NT2/D1 (cell line): ENCODE results near the gene DISC1.
"Not testable (repeated sequence)": the region's sequence is repeated elsewhere in the genome, so short reads cannot be mapped to it uniquely, and the experiment has no call there.

ENCODE experiments used
- DNase-seq: peaks from one replicate; pipeline ENCODE4 v3.0.0-alpha.2; 2011; ENCODE audit warnings: low read depth, low spot score
- H3K27me3 ChIP-seq: 2 replicates; pipeline ENCODE4 v1.6.0; 2011; ENCODE audit warnings: mild to moderate bottlenecking; ENCODE audit not compliant: insufficient read length, insufficient read depth
- H3K36me3 ChIP-seq: 2 replicates; pipeline ENCODE4 v1.6.1; 2011; ENCODE audit warnings: mild to moderate bottlenecking, low read length, mixed read lengths; ENCODE audit not compliant: insufficient read depth, insufficient read length
- H3K4me1 ChIP-seq: 2 replicates; pipeline ENCODE4 v1.5.1; 2011; ENCODE audit not compliant: insufficient read depth, insufficient read length
- H3K4me3 ChIP-seq: 2 replicates; pipeline ENCODE4 v1.5.1; 2011; ENCODE audit warnings: low read depth; ENCODE audit not compliant: insufficient read length
- H3K9ac ChIP-seq: 2 replicates; pipeline ENCODE4 v1.6.0; 2011; ENCODE audit warnings: low read depth; ENCODE audit not compliant: insufficient read length
- H3K9me3 ChIP-seq: 2 replicates; pipeline ENCODE4 v1.5.1; 2011; ENCODE audit warnings: mild to moderate bottlenecking, low read length; ENCODE audit not compliant: insufficient read depth
- SUZ12 ChIP-seq: IDR thresholded peaks from 2 replicates; pipeline ENCODE4 v1.6.1; 2011; ENCODE audit not compliant: insufficient read length, insufficient read depth; ENCODE audit errors: extremely low read depth
- YY1 ChIP-seq: IDR thresholded peaks from 2 replicates; pipeline ENCODE4 v1.6.1; 2011; ENCODE audit not compliant: insufficient read length, insufficient read depth
- ZNF274 ChIP-seq: IDR thresholded peaks from 2 replicates; pipeline ENCODE4 v1.6.1; 2011; ENCODE audit warnings: mild to moderate bottlenecking, low read depth, low read length

The DISC1 gene

DNA sequence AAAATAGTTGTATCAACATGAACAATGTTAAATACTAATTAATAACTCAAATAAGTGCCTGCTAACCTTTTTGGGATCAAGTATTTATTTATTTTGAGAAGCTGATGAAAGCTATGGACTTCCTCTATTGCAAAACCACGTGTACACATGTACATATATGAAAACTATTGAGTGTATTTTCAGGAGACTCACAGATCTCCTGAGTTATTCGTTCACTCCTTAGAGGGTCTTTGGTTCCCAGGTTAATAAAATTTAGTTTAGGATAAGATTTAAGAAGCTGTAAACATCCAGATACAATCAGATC lies 130.5 kb downstream of the DISC1 start:
- Histone ChIP-seq H3K4me3 (no peak overlapping the region), H3K27me3 (no peaks in the 10 kb centered on the region), H3K9me3 (peaks cover 27% of the 10 kb centered on the region; the same call in 1 of the 2 replicates), H3K4me1 (no peaks in the 10 kb centered on the region), H3K36me3 (no peaks in the 10 kb centered on the region), H3K9ac (no peak overlapping the region)
- no peak for TF ChIP-seq SUZ12
- TF ChIP-seq YY1 = no peak
- no peak for TF ChIP-seq ZNF274
- DNase-seq = no peak

DNA sequence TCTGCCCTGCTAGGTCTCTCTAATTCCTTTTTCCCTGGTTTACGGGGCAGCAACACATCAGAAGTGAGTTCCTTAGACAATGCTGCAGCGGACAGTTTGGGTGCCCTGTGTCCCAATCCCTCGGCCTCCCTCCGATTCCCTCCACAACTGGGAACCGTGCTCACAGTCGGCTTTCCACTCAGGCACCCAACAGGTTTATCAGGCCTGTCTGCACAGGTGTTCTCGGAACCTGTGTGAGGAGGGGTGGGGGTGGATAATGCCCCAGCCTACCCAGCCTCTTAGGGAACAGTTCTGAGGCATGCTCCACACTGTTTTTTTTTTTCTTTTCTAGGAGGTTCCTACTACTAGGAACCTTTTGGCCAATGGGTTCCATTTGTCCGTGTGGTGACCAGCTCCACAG lies 131.2 kb downstream of the DISC1 start:
- H3K27me3 ChIP-seq = no peaks in the 10 kb centered on the region
- DNase-seq = no peak
- H3K9me3 ChIP-seq = peaks cover 20% of the 10 kb centered on the region; the same call in 1 of the 2 replicates
- H3K4me3 ChIP-seq = no peak overlapping the region
- no peaks in the 10 kb centered on the region for H3K36me3 ChIP-seq
- no peak overlapping the region for H3K9ac ChIP-seq
- TF ChIP-seq SUZ12 (no peak), YY1 (no peak), ZNF274 (no peak)
- no peaks in the 10 kb centered on the region for H3K4me1 ChIP-seq

DNA sequence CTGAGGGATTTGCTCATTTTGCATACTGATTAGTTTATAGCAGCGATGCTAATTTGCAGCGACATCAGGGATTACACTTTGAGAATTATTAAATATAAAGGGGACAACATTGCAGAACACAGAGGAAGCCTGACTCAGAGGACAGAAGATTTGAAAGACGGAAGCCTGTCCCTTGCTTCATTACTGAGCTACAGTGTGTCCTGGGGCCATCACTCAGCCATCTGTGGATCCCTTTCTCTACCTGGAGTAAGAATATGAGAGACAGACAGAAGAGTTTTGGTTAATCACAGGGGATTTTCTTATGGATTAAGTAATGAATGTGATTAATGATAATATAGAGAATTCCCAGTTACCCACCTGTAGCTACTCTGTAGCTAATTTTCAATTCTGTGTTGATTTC lies 134.7 kb downstream of the DISC1 start:
- Histone ChIP-seq H3K27me3 (no peaks in the 10 kb centered on the region), H3K9me3 (no peaks in the 10 kb centered on the region), H3K9ac (no peak overlapping the region), H3K4me1 (no peaks in the 10 kb centered on the region), H3K36me3 (no peaks in the 10 kb centered on the region), H3K4me3 (no peak overlapping the region)
- no peak for DNase-seq
- no peak for TF ChIP-seq YY1
- TF ChIP-seq SUZ12 = no peak
- TF ChIP-seq ZNF274 = no peak

DNA sequence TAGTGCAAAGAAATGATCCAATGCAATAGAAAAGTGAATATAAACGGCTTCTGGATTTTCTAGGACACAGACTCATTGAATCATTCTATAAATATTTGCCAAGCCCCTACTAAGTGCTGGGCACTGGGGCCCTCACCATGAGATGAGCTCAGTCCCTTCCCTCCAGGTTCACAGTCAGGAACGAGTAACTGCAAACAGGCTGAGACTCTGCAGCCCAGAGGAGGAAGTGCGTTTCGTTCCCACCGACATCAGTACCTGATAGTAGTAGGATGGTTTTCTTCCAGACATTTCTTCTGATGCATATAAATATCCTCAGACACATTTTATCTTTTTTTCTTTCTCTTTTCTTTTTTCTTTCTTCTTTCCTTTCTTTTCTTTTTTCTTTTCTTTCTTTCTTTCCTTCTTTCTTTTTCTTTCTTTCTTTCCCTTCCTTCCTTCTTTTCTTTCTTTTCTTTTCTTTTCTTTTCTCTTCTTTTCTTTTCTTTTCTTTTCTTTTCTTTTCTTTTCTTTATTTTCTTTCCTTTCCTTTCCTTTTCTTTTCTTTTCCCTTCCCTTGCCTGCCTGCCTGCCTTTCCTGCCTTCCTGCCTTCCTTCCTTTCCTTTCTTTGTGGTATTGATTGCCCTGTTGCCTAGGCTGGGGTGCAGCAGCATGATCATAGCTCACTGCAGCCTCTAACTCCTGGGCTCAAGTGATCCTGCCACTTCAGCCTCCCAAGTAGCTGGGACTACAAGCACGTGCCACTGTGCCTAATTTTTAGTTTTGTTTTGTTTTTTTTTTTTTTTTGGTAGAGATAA lies 135.4 kb downstream of the DISC1 start:
- DNase-seq = no peak
- TF ChIP-seq SUZ12 (no peak), ZNF274 (no peak)

DNA sequence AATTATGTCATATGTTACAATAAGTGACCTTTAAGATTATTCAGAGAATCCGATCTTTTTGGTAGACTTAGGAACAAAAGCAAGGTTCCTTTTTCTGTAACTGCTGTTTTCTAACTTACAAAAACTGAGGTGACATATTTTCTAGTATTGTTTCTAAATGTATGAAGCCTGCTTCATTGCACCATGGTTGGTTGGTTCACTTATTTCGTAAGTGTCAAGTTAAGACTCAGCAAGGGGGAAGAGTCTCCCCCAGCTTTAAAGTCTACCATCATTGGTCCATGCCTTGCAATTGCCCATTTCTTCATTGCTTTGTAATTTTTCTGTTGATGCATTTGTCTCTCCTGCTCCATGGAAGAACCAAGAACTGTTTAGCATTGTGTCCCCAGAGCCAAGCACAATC lies 136.9 kb downstream of the DISC1 start:
- H3K27me3 ChIP-seq = no peaks in the 10 kb centered on the region
- no peak overlapping the region for H3K4me3 ChIP-seq
- no peaks in the 10 kb centered on the region for H3K4me1 ChIP-seq
- no peak overlapping the region for H3K9ac ChIP-seq
- H3K36me3 ChIP-seq = no peaks in the 10 kb centered on the region
- TF ChIP-seq SUZ12 (no peak), ZNF274 (no peak), YY1 (no peak)
- H3K9me3 ChIP-seq = no peaks in the 10 kb centered on the region
- DNase-seq = no peak

More for the DNA sequence above, 135.4 kb downstream of the DISC1 start:
- H3K4me1 ChIP-seq = no peaks in the 10 kb centered on the region
- no peaks in the 10 kb centered on the region for H3K27me3 ChIP-seq
- no peaks in the 10 kb centered on the region for H3K9me3 ChIP-seq
- H3K9ac ChIP-seq = no peak overlapping the region
- no peak overlapping the region for H3K4me3 ChIP-seq
- H3K36me3 ChIP-seq = no peaks in the 10 kb centered on the region

DNA sequence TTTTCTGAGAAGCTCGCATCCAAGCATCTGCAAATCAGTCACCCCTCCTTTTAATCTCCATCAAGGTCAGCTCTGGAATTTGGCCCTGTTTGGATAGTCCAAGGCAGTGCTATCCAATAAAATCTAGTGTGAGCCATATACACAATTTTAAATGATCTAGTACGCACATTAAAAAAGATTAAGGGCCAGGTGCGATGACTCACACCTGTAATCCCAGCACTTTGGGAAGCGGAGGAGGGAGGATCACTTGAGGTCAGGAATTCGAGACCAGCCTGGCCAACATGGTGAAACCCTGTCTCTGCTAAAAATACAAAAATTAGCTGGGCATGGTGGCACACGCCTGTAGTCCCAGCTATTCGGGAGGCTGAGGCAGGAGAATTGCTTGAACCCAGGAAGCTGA lies 139.2 kb downstream of the DISC1 start:
- not testable (repeated sequence) for H3K4me1 ChIP-seq, H3K36me3 ChIP-seq, H3K27me3 ChIP-seq, H3K4me3 ChIP-seq, DNase-seq, H3K9ac ChIP-seq, H3K9me3 ChIP-seq

DNA sequence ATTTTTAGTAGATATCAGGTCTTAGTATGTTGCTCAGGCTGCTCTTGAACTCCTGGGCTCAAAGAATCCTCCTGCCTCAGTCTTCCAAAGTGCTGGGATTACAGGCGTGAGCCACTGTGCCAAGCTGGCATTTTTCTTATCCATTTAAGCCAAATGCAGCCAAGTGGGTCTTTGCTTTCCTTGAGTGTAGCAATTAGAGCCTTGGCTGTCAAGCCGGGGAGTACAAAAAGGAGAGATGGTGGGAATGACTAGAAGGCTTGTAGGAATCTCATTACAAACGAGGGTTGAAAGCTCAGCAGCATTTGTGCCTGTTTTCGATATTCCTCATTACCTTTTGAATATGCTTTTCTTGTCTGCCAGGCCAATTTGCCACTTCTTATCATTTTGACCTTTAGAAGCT lies 140.9 kb downstream of the DISC1 start:
- DNase-seq = no peak
- Histone ChIP-seq H3K4me3 (no peak overlapping the region), H3K9ac (no peak overlapping the region), H3K36me3 (peaks cover 6% of the 10 kb centered on the region), H3K27me3 (no peaks in the 10 kb centered on the region), H3K9me3 (no peaks in the 10 kb centered on the region), H3K4me1 (no peaks in the 10 kb centered on the region)
- TF ChIP-seq SUZ12 (no peak), YY1 (no peak), ZNF274 (no peak)

DNA sequence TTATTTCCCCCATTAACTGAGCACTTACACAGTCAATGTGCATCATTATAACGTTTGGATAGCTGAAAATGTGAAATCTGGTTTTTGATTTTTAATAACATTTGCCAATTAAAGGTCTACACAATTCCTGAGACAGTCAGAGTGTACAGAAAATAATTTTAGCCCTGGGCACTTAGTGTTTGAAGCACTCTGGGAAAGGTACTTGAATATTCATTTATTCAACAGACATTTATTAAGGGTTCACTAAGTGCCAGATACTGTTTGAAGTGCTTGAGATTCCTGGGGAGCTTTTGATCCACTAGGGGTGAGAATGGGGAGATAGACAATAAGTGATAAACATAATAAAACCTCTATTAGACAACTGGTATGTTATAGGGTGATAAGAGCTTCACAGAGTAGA lies 141.8 kb downstream of the DISC1 start:
- H3K36me3 ChIP-seq = peaks cover 6% of the 10 kb centered on the region
- no peak overlapping the region for H3K4me3 ChIP-seq
- no peaks in the 10 kb centered on the region for H3K4me1 ChIP-seq
- H3K27me3 ChIP-seq = no peaks in the 10 kb centered on the region
- H3K9me3 ChIP-seq = no peaks in the 10 kb centered on the region
- no peak overlapping the region for H3K9ac ChIP-seq
- DNase-seq = no peak
- TF ChIP-seq ZNF274 (no peak), SUZ12 (no peak), YY1 (no peak)
